Hair follicular keratinocyte (primary cell): Measurements from ENCODE around the gene CDKN2A. TPM values are rescaled to one million over a fixed set of nuclear protein-coding genes. Genes with fewer than 3 reads are reported as not detected.

Experiments used
- total RNA-seq: library from RNA; depleted of rRNA; stranded (reverse); fragments of >200 nt; gene quantifications from 2 replicates; pipeline ENCODE4 v1.2.3, GENCODE V29; 2015

CDKN2A gene
- total RNA-seq: 47.6 and 65.5 TPM in 2 replicates

DNA sequence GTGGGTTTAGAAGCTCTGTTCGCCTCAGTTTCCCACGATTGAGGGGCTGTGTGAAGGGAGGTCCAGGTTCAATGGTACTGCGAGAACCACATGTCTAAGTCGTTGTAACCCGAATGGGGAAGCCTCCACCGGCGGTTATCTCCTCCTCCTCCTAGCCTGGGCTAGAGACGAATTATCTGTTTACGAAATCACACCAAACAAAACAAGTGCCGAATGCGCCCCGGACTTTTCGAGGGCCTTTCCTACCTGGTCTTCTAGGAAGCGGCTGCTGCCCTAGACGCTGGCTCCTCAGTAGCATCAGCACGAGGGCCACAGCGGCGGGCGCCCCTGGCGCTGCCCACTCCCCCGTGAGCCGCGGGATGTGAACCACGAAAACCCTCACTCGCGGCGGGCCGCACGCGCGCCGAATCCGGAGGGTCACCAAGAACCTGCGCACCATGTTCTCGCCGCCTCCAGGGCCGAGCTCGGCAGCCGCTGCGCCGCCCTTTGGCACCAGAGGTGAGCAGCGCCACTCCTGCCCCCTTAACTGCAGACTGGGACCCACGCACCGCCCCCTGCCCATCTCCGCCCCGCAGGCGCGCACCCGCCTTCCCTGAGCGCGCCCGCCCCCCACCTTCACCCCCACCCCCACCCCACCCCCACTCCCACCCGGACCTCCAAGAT lies at the start of gene CDKN2A:
Gene CDKN2A, minus strand, starts transcription at position 500 of the 663 bp plus-strand sequence.

DNA sequence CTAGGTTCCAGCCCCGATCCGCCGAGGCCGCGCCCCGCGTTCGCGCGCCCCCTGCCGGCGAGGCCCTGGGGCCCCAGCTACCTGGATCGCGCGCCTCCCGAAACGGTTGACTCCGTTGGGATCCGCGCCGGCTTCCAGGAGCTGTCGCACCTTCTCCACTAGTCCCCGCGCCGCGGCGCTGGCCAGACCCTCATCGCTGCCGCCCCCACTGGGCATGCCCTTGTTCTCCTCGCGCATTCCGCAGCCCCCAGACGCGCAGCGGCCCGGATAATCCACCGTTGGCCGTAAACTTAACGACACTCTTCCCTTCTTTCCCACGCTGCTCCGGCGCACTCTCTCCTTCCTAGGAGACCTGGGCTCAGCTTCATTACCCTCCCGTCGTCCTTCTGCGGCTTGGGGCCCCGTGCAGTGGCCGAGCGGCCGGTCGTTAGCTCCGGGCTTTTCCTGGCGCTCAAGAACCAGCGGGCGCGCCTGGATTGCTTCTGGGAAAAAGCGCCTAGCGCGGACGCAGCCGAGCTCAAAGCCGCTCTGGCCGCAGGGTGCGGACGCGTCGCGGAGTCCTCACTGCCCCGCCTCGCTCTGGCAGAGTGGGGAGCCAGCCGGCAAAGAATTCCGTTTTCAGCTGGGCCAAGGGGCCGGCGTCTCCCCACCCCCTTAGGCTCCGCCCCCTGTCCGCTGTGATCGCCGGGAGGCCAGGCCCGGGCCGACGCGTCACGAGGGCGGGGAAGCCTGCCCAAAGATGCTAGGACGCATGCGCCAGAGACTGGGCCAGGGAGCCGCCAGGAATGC lies 14.7 kb upstream of the CDKN2A start, which contains the start of gene CDKN2B:
Gene CDKN2B, minus strand, starts transcription at position 589 of the 789 bp plus-strand sequence. Its CDS starts 352 bp downstream, at position 237.

DNA sequence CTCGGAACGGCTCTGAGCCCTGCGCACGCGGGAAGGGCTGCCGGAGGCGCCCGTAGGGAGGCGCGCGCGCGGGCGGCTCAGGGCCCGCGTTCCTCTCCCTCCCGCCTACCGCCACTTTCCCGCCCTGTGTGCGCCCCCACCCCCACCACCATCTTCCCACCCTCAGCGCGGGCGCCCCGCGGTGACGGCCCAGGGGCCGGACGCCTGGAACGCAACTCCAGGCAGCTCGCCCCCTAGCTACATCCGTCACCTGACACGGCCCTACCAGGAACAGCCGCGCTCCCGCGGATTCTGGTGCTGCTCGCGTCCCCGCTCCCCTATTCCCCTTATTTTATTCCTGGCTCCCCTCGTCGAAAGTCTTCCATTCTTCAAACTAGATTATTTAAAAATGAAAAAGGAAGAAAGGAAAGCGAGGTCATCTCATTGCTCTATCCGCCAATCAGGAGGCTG lies 389 bp upstream of the CDKN2A start, which contains the start of gene CDKN2B-AS1:
Gene CDKN2B-AS1, plus strand, starts transcription at position 236 of the 450 bp plus-strand sequence.

Other genes starting within 250 kb of the CDKN2A start
- gene MTAP, start 191.8 kb downstream of the CDKN2A start, total RNA-seq: 34.0 and 42.2 TPM in 2 replicates
- gene CDKN2B-AS1, start 399 bp upstream of the CDKN2A start, total RNA-seq: 0.23 and 1.3 TPM in 2 replicates
- 8.3 and 18.0 TPM in 2 replicates for gene CDKN2B, start 14.9 kb upstream of the CDKN2A start, total RNA-seq